HFFc6 (cell line): Measurements from ENCODE around the gene SPATA7. TPM values are rescaled to one million over a fixed set of nuclear protein-coding genes. Genes with fewer than 3 reads are reported as not detected.

Experiments used
- DNase-seq: peaks from one replicate; pipeline ENCODE4 v3.0.0-alpha.2; 2018
- H3K27ac Mint-ChIP-seq: 2 replicates; pipeline ENCODE4 v1.8.0; 2020; ENCODE audit warnings: mild to moderate bottlenecking, mixed read lengths
- H3K27me3 Mint-ChIP-seq: 2 replicates; pipeline ENCODE4 v1.8.0; 2021; ENCODE audit warnings: mild to moderate bottlenecking, moderate library complexity, mixed read lengths; ENCODE audit not compliant: insufficient read depth
- H3K36me3 Mint-ChIP-seq: 2 replicates; pipeline ENCODE4 v1.8.0; 2021; ENCODE audit warnings: low read depth, mixed read lengths
- H3K4me1 Mint-ChIP-seq: 2 replicates; pipeline ENCODE4 v1.8.0; 2020; ENCODE audit warnings: low read depth, mixed read lengths
- H3K4me3 Mint-ChIP-seq: 2 replicates; pipeline ENCODE4 v1.8.0; 2020; ENCODE audit warnings: mild to moderate bottlenecking, moderate library complexity, mixed read lengths
- H3K9me3 Mint-ChIP-seq: 2 replicates; pipeline ENCODE4 v1.8.0; 2020; ENCODE audit warnings: mild to moderate bottlenecking, mixed read lengths
- CTCF ChIP-seq: fragments of 200-600 bp; sonication (generic); IDR thresholded peaks from 2 replicates; pipeline ENCODE4 v1.5.0; 2021; ENCODE audit warnings: antibody characterized with exemption, mild to moderate bottlenecking
- total RNA-seq, 6 experiments: library from RNA; stranded (reverse); fragmentation: NEBNext Ultra II Directional; extraction: Animal tissue kit (Norgen Biotek cat#: 25700); gene quantifications; 2 replicates in 1 of 6; 3 replicates in 5 of 6; pipeline ENCODE4 v1.2.3, GENCODE V29; 2021

SPATA7 gene
- total RNA-seq, 6 experiments from 2014 or later: 6.1 to 7.4 (median 6.8) TPM

GRCh38 chr14:88351966-88352691 is 33.3 kb upstream of the SPATA7 start:
- H3K36me3 Mint-ChIP-seq: no peaks in the 10 kb centered on the region
- H3K4me3 Mint-ChIP-seq: no peak overlapping the region
- no peaks in the 10 kb centered on the region; the same call in 1 of the 2 replicates for H3K27me3 Mint-ChIP-seq
- no peaks in the 10 kb centered on the region for H3K9me3 Mint-ChIP-seq
- no peaks in the 10 kb centered on the region for H3K4me1 Mint-ChIP-seq
- H3K27ac Mint-ChIP-seq: no peak overlapping the region
- TF ChIP-seq CTCF: no peak
- DNase-seq: no peak

- Mint-ChIP-seq H3K9me3 (no peaks in the 10 kb centered on the region), H3K36me3 (no peaks in the 10 kb centered on the region), H3K4me3 (no peak overlapping the region), H3K27ac (no peak overlapping the region), H3K4me1 (no peaks in the 10 kb centered on the region), H3K27me3 (no peaks in the 10 kb centered on the region; the same call in 1 of the 2 replicates)
- no peak for TF ChIP-seq CTCF
- no peak for DNase-seq
These were observed 32.8 kb upstream of the SPATA7 start for GRCh38 chr14:88352698-88353097.

- Mint-ChIP-seq H3K9me3 (no peaks in the 10 kb centered on the region), H3K27ac (no peak overlapping the region), H3K27me3 (peaks cover 2% of the 10 kb centered on the region; the same call in 1 of the 2 replicates), H3K4me1 (no peaks in the 10 kb centered on the region), H3K4me3 (no peak overlapping the region), H3K36me3 (no peaks in the 10 kb centered on the region)
- no peak for DNase-seq
- no peak for TF ChIP-seq CTCF
These were observed 31.1 kb upstream of the SPATA7 start for GRCh38 chr14:88354358-88354757.

- H3K9me3 Mint-ChIP-seq: no peaks in the 10 kb centered on the region
- peaks cover 2% of the 10 kb centered on the region; the same call in 1 of the 2 replicates for H3K27me3 Mint-ChIP-seq
- no peaks in the 10 kb centered on the region for H3K36me3 Mint-ChIP-seq
- no peak overlapping the region for H3K4me3 Mint-ChIP-seq
- no peak for TF ChIP-seq CTCF
- no peak for DNase-seq
- H3K27ac Mint-ChIP-seq: no peak overlapping the region
- no peaks in the 10 kb centered on the region for H3K4me1 Mint-ChIP-seq
These were observed 26.0 kb upstream of the SPATA7 start for GRCh38 chr14:88359500-88359899.

- Mint-ChIP-seq H3K36me3 (no peaks in the 10 kb centered on the region), H3K4me3 (no peak overlapping the region), H3K9me3 (no peaks in the 10 kb centered on the region), H3K27me3 (no peaks in the 10 kb centered on the region; the same call in 1 of the 2 replicates), H3K4me1 (no peaks in the 10 kb centered on the region), H3K27ac (no peak overlapping the region)
- no peak for DNase-seq
- no peak for TF ChIP-seq CTCF
These were observed 21.8 kb upstream of the SPATA7 start for GRCh38 chr14:88363644-88364043.
